H9 (cell line): ENCODE results near the gene ZNF124. TPM values are rescaled to one million over a fixed set of nuclear protein-coding genes. Genes with fewer than 3 reads are reported as not detected.
"Not testable (repeated sequence)": the region's sequence is repeated elsewhere in the genome, so short reads cannot be mapped to it uniquely, and the experiment has no call there.

Source experiments
- DNase-seq: peaks from one replicate; pipeline ENCODE4 v3.0.0-alpha.2; 2017
- H2AFZ ChIP-seq: one replicate; pipeline ENCODE4 v1.6.1; 2013; ENCODE audit warnings: mild to moderate bottlenecking, low read length, control low read depth, moderate library complexity
- H2AK5ac ChIP-seq: 2 replicates; pipeline ENCODE4 v1.6.1; 2013; ENCODE audit warnings: low read length, control low read depth, mixed read lengths; ENCODE audit not compliant: insufficient read length
- H2BK120ac ChIP-seq: one replicate; pipeline ENCODE4 v1.6.1; 2013; ENCODE audit warnings: low read depth, mild to moderate bottlenecking, low read length, control low read depth, inconsistent platforms; ENCODE audit not compliant: poor library complexity, severe bottlenecking
- H2BK12ac ChIP-seq: 2 replicates; pipeline ENCODE4 v1.6.1; 2013; ENCODE audit warnings: low read length, control low read depth, mixed read lengths, low read depth; ENCODE audit not compliant: insufficient read length
- H2BK15ac ChIP-seq: 2 replicates; pipeline ENCODE4 v1.6.1; 2013; ENCODE audit warnings: low read depth, low read length, control low read depth
- H2BK20ac ChIP-seq: one replicate; pipeline ENCODE4 v1.6.1; 2013; ENCODE audit warnings: low read depth, mild to moderate bottlenecking, low read length, control low read depth, inconsistent platforms; ENCODE audit not compliant: poor library complexity, severe bottlenecking
- H2BK5ac ChIP-seq: 2 replicates; pipeline ENCODE4 v1.6.1; 2013; ENCODE audit warnings: low read length, control low read depth, mixed read lengths; ENCODE audit not compliant: insufficient read length
- H3K14ac ChIP-seq: 2 replicates; pipeline ENCODE4 v1.6.1; 2013; ENCODE audit warnings: low read length, control low read depth; ENCODE audit not compliant: insufficient read depth
- H3K18ac ChIP-seq: 2 replicates; pipeline ENCODE4 v1.6.1; 2013; ENCODE audit warnings: low read depth, mild to moderate bottlenecking, mixed read lengths, low read length, control low read depth; ENCODE audit not compliant: insufficient read length
- H3K23ac ChIP-seq: 2 replicates; pipeline ENCODE4 v1.6.1; 2013; ENCODE audit warnings: low read length, control low read depth, mixed read lengths, low read depth; ENCODE audit not compliant: insufficient read length
- H3K23me2 ChIP-seq: 2 replicates; pipeline ENCODE4 v1.6.1; 2013; ENCODE audit warnings: low read depth, mild to moderate bottlenecking, mixed read lengths, low read length, control low read depth; ENCODE audit not compliant: insufficient read length, poor library complexity, severe bottlenecking
- H3K27ac ChIP-seq: 2 replicates; pipeline ENCODE4 v1.5.1; 2013; ENCODE audit warnings: low read length, control low read depth, mixed read lengths, low read depth; ENCODE audit not compliant: insufficient read length
- H3K27me3 ChIP-seq: 2 replicates; pipeline ENCODE4 v1.6.1; 2013; ENCODE audit warnings: low read length, control low read depth, inconsistent platforms; ENCODE audit not compliant: insufficient read depth
- H3K4ac ChIP-seq: 2 replicates; pipeline ENCODE4 v1.6.1; 2013; ENCODE audit warnings: low read depth, mild to moderate bottlenecking, control low read depth, inconsistent platforms, low read length, moderate library complexity
- H3K4me1 ChIP-seq: 2 replicates; pipeline ENCODE4 v1.6.1; 2013; ENCODE audit warnings: low read length, control low read depth, inconsistent platforms; ENCODE audit not compliant: insufficient read depth
- H3K4me2 ChIP-seq: 2 replicates; pipeline ENCODE4 v1.6.1; 2013; ENCODE audit warnings: low read length, control low read depth, mixed read lengths; ENCODE audit not compliant: insufficient read length, insufficient read depth
- H3K56ac ChIP-seq: 2 replicates; pipeline ENCODE4 v1.6.1; 2013; ENCODE audit warnings: low read depth, mild to moderate bottlenecking, mixed read lengths, low read length, control low read depth; ENCODE audit not compliant: insufficient read length
- H3K79me1 ChIP-seq: 2 replicates; pipeline ENCODE4 v1.6.1; 2013; ENCODE audit warnings: low read depth, mild to moderate bottlenecking, moderate library complexity, low read length, control low read depth, inconsistent platforms; ENCODE audit not compliant: insufficient read depth, poor library complexity, severe bottlenecking
- H3K79me2 ChIP-seq: 2 replicates; pipeline ENCODE4 v1.6.1; 2013; ENCODE audit warnings: low read length, control low read depth, inconsistent platforms; ENCODE audit not compliant: insufficient read depth
- H3K9ac ChIP-seq: 2 replicates; pipeline ENCODE4 v1.6.1; 2013; ENCODE audit warnings: low read length, control low read depth, mixed read lengths; ENCODE audit not compliant: insufficient read length; ENCODE audit errors: extremely low read depth
- H3K9me3 ChIP-seq: one replicate; pipeline ENCODE4 v1.6.1; 2013; ENCODE audit warnings: low read depth, low read length, inconsistent platforms; ENCODE audit not compliant: control insufficient read depth
- H3T11ph ChIP-seq: one replicate; pipeline ENCODE4 v1.6.1; 2013; ENCODE audit warnings: mild to moderate bottlenecking, low read length, control low read depth, inconsistent platforms
- H4K20me1 ChIP-seq: one replicate; pipeline ENCODE4 v1.6.1; 2013; ENCODE audit not compliant: control insufficient read depth, insufficient read length, insufficient read depth
- H4K5ac ChIP-seq: 2 replicates; pipeline ENCODE4 v1.6.1; 2013; ENCODE audit warnings: low read depth, mild to moderate bottlenecking, mixed read lengths, low read length, control low read depth; ENCODE audit not compliant: insufficient read length
- H4K8ac ChIP-seq: replicated peaks from 2 replicates; pipeline ENCODE4 v1.6.1; 2013; ENCODE audit warnings: low read length, control low read depth, mixed read lengths, low read depth; ENCODE audit not compliant: insufficient read length
- H4K91ac ChIP-seq: 2 replicates; pipeline ENCODE4 v1.6.1; 2013; ENCODE audit warnings: low read depth, mild to moderate bottlenecking, moderate library complexity, mixed read lengths, low read length, control low read depth; ENCODE audit not compliant: insufficient read length
- H3K27ac Mint-ChIP-seq, 3 experiments: 2 replicates in 2 of 3; 3 replicates in 1 of 3; pipeline ENCODE4 v1.8.0; 2020 to 2021; ENCODE audit warnings: mixed read lengths in 3 of 3, mild to moderate bottlenecking in 1 of 3, moderate library complexity in 1 of 3
- H3K27me3 Mint-ChIP-seq: 2 replicates; pipeline ENCODE4 v1.8.0; 2021; ENCODE audit warnings: low read depth, mild to moderate bottlenecking, moderate library complexity, mixed read lengths
- H3K36me3 Mint-ChIP-seq, 3 experiments: 2 replicates in 2 of 3; 3 replicates in 1 of 3; pipeline ENCODE4 v1.8.0; 2020 to 2021; ENCODE audit warnings: low read depth in 3 of 3, mixed read lengths in 3 of 3; ENCODE audit not compliant: insufficient read depth in 1 of 3
- H3K4me1 Mint-ChIP-seq, 2 experiments: 2 replicates each; pipeline ENCODE4 v1.8.0; 2020; ENCODE audit warnings: mixed read lengths in 2 of 2
- H3K4me3 Mint-ChIP-seq, 2 experiments: 2 replicates in 1 of 2; 3 replicates in 1 of 2; pipeline ENCODE4 v1.8.0; 2020 to 2021; ENCODE audit warnings: mild to moderate bottlenecking in 2 of 2, mixed read lengths in 2 of 2, moderate library complexity in 1 of 2
- H3K9me3 Mint-ChIP-seq, 2 experiments: 2 replicates in 1 of 2; 3 replicates in 1 of 2; pipeline ENCODE4 v1.8.0; 2020; ENCODE audit warnings: mild to moderate bottlenecking in 2 of 2, mixed read lengths in 2 of 2, moderate library complexity in 1 of 2
- CTCF ChIP-seq: fragments of 200-600 bp; sonication (generic); conservative IDR thresholded peaks from 3 replicates; pipeline ENCODE4 v1.8.0; 2021; ENCODE audit warnings: antibody characterized with exemption, mild to moderate bottlenecking
- WGBS: extraction: QIAGEN DNeasy Blood & Tissue Kit; methylation state at CpG from one replicate; pipeline ENCODE4 v1.1.7; 2013; ENCODE audit warnings: missing lambda C conversion rate, low lambda C conversion rate, mixed read lengths; ENCODE audit not compliant: insufficient read length; ENCODE audit errors: extremely low coverage; 5-methylcytosine and 5-hydroxymethylcytosine counted together
- total RNA-seq: library from RNA; stranded (reverse); gene quantifications from 2 replicates; pipeline ENCODE4 v1.2.1, GENCODE V29; 2021

Gene ZNF124
- total RNA-seq, 1 experiment from 2014 or later: 50.6 TPM

GRCh38 chr1:247145279-247145678 is 26.5 kb downstream of the ZNF124 start:
- no peak overlapping the region for H3K27ac ChIP-seq
- TF ChIP-seq CTCF: no peak
- H3K9me3 ChIP-seq: peaks cover 8% of the 10 kb centered on the region
- H4K5ac ChIP-seq: no peak overlapping the region
- no peaks in the 10 kb centered on the region for H3K23me2 ChIP-seq
- H4K8ac ChIP-seq: no peak overlapping the region
- H3K79me2 ChIP-seq: no peaks in the 10 kb centered on the region
- no peak overlapping the region for H3K9ac ChIP-seq
- H3K27me3 Mint-ChIP-seq: no peaks in the 10 kb centered on the region
- H2BK15ac ChIP-seq: no peak overlapping the region
- no peaks in the 10 kb centered on the region for H3K4me1 ChIP-seq
- H3K79me1 ChIP-seq: peaks cover 3% of the 10 kb centered on the region
- WGBS: no CpG with 5 or more reads among the region's 6 CpGs
- H3K14ac ChIP-seq: no peak overlapping the region
- H3K9me3 Mint-ChIP-seq: peaks cover 37 to 54% of the 10 kb centered on the region in 2 experiments
- no peak overlapping the region for H2BK5ac ChIP-seq
- H3K23ac ChIP-seq: no peak overlapping the region
- H4K91ac ChIP-seq: no peak overlapping the region
- no peak overlapping the region for H3K4ac ChIP-seq
- H3K4me1 Mint-ChIP-seq: peaks cover 5 to 8% of the 10 kb centered on the region in 2 experiments
- H3K56ac ChIP-seq: no peak overlapping the region
- H3K36me3 Mint-ChIP-seq: peaks cover 51 to 75% (median 75%) of the 10 kb centered on the region in 3 experiments
- DNase-seq: no peak
- H2BK120ac ChIP-seq: no peak overlapping the region
- no peak overlapping the region for H2BK20ac ChIP-seq
- H2AFZ ChIP-seq: no peak overlapping the region
- no peaks in the 10 kb centered on the region for H3K27me3 ChIP-seq
- no peak overlapping the region for H3T11ph ChIP-seq
- no peak overlapping the region for H3K27ac Mint-ChIP-seq
- no peak overlapping the region for H3K4me3 Mint-ChIP-seq
- no peaks in the 10 kb centered on the region for H4K20me1 ChIP-seq
- no peak overlapping the region for H2BK12ac ChIP-seq
- H2AK5ac ChIP-seq: no peak overlapping the region
- H3K4me2 ChIP-seq: no peak overlapping the region
- H3K18ac ChIP-seq: no peak overlapping the region

GRCh38 chr1:247139557-247139956 is 32.3 kb downstream of the ZNF124 start:
- H4K91ac ChIP-seq, H3T11ph ChIP-seq, H2BK12ac ChIP-seq, H2BK15ac ChIP-seq, H3K9me3 ChIP-seq, H3K14ac ChIP-seq, H3K18ac ChIP-seq, H3K23me2 ChIP-seq, H3K27me3 ChIP-seq, H4K8ac ChIP-seq, H2BK20ac ChIP-seq, H4K5ac ChIP-seq, H4K20me1 ChIP-seq, H2BK120ac ChIP-seq, H3K4me1 Mint-ChIP-seq, H3K79me2 ChIP-seq, H2BK5ac ChIP-seq, H3K4me2 ChIP-seq, H3K56ac ChIP-seq, H2AFZ ChIP-seq, H3K4ac ChIP-seq, H3K27ac Mint-ChIP-seq, H3K4me3 Mint-ChIP-seq, H3K9ac ChIP-seq, H2AK5ac ChIP-seq, H3K27me3 Mint-ChIP-seq, H3K79me1 ChIP-seq, DNase-seq, H3K4me1 ChIP-seq, H3K27ac ChIP-seq, H3K23ac ChIP-seq: not testable (repeated sequence)
- Mint-ChIP-seq H3K9me3 (peaks cover 61 to 62% of the 10 kb centered on the region in 2 experiments), H3K36me3 (peaks cover 58 to 76% (median 75%) of the 10 kb centered on the region in 3 experiments)
